HCT116 (cell line): ENCODE results near the gene INO80C. TPM values are rescaled to one million over a fixed set of nuclear protein-coding genes. Genes with fewer than 3 reads are reported as not detected.

ENCODE experiments used
- ATAC-seq: fragments of 200-7000 bp; cut with Tn5 transposase; 2 replicates; pipeline ENCODE4 v1.9.1; 2020; ENCODE audit warnings: mild to moderate bottlenecking, moderate library complexity
- BruUV-seq: library from RNA; stranded (reverse); fragments of 400-500 nt; replicated peaks from 2 replicates; lab custom pipeline; 2021; lab: Mats Ljungman, UMichigan
- CTCF ChIA-PET: fragments of 300-600 bp; sonication (Branson Sonifier 250); formaldehyde crosslinking; loops from one replicate; lab custom pipeline; 2021; ENCODE audit warnings: antibody characterized with exemption; lab: Charles Lee
- POLR2A ChIA-PET: fragments of 300-600, 350-600 bp; sonication (Branson Sonifier 250); formaldehyde crosslinking; loops from one replicate; lab custom pipeline; 2021; ENCODE audit warnings: antibody characterized with exemption; lab: Charles Lee
- RAD21 ChIA-PET, 2 experiments: fragments of 300-600 bp; sonication (Branson Sonifier 250); formaldehyde crosslinking; loops; one replicate each; lab custom pipeline; 2023; ENCODE audit warnings: low total read pairs in 2 of 2; ENCODE audit not compliant: uncharacterized antibody in 2 of 2, unreplicated experiment in 2 of 2, low non-redundant PET in 1 of 2; lab: Charles Lee
- DNase-seq: peaks from one replicate; pipeline ENCODE4 v3.0.0-alpha.2; 2010; ENCODE audit warnings: low read depth, low spot score
- H2AFZ ChIP-seq: fragments of 200-600 bp; shearing (Covaris generic), sonication (generic); 2 replicates; pipeline ENCODE4 v1.6.1; 2017; ENCODE audit warnings: low read depth, mixed run types, mixed read lengths, antibody characterized with exemption, low read length; ENCODE audit not compliant: poor library complexity, severe bottlenecking
- H3K27ac ChIP-seq: 2 replicates; pipeline ENCODE4 v1.5.1; 2012; ENCODE audit warnings: low read depth, low read length
- H3K27me3 ChIP-seq: fragments of 200-600 bp; sonication (generic); 2 replicates; pipeline ENCODE4 v1.6.1; 2016; ENCODE audit warnings: mixed run types, low read length, mixed read lengths; ENCODE audit not compliant: insufficient read depth
- H3K36me3 ChIP-seq, 2 experiments: fragments of 200-500 bp in 1 of 2; fragments of 200-600 bp in 1 of 2; sonication (Bioruptor generic) in 1 of 2; sonication (generic) in 1 of 2; 2 replicates each; pipeline versions ENCODE4 v1.5.1 to v1.6.1; 2014 to 2016; ENCODE audit warnings: low read length in 2 of 2, inconsistent platforms in 1 of 2, mixed read lengths in 1 of 2, mixed run types in 1 of 2; ENCODE audit not compliant: insufficient read depth in 2 of 2, control insufficient read depth in 1 of 2
- H3K4me1 ChIP-seq, 2 experiments: fragments of 200-600 bp in 1 of 2; sonication (generic) in 1 of 2; 2 replicates each; pipeline versions ENCODE4 v1.5.1 to v1.6.1; 2012 to 2017; ENCODE audit warnings: low read length in 2 of 2, inconsistent platforms in 1 of 2, mild to moderate bottlenecking in 1 of 2, mixed read lengths in 1 of 2, mixed run types in 1 of 2, moderate library complexity in 1 of 2; ENCODE audit not compliant: insufficient read depth in 2 of 2, control insufficient read depth in 1 of 2
- H3K4me2 ChIP-seq: fragments of 200-600 bp; sonication (generic); 2 replicates; pipeline ENCODE4 v1.6.1; 2017; ENCODE audit warnings: mixed run types, low read length, mixed read lengths
- H3K4me3 ChIP-seq, 2 experiments: fragments of 200-600 bp in 1 of 2; sonication (generic) in 1 of 2; replicated peaks in 1 of 2; 2 replicates each; pipeline ENCODE4 v1.5.1; 2011 to 2016; ENCODE audit warnings: low read length in 2 of 2, control low read depth in 1 of 2, low read depth in 1 of 2, mild to moderate bottlenecking in 1 of 2, mixed read lengths in 1 of 2, mixed run types in 1 of 2
- H3K79me2 ChIP-seq: fragments of 200-600 bp; sonication (generic); 2 replicates; pipeline ENCODE4 v1.6.1; 2017; ENCODE audit warnings: mild to moderate bottlenecking, mixed run types, low read length, moderate library complexity, mixed read lengths; ENCODE audit not compliant: insufficient read depth
- H3K9ac ChIP-seq: fragments of 200-600 bp; sonication (generic); 2 replicates; pipeline ENCODE4 v1.6.1; 2016; ENCODE audit warnings: low read length, mixed read lengths
- H3K9me2 ChIP-seq: fragments of 200-600 bp; sonication (generic), shearing (Covaris generic); 2 replicates; pipeline ENCODE4 v1.6.1; 2017; ENCODE audit warnings: mixed run types, mild to moderate bottlenecking, moderate library complexity; ENCODE audit not compliant: insufficient read depth
- H3K9me3 ChIP-seq, 2 experiments: fragments of 200-500 bp in 1 of 2; fragments of 200-600 bp in 1 of 2; sonication (Bioruptor generic) in 1 of 2; sonication (generic) in 1 of 2; 2 replicates each; pipeline ENCODE4 v1.6.1; 2014 to 2017; ENCODE audit warnings: low read length in 2 of 2, mixed read lengths in 2 of 2, inconsistent platforms in 1 of 2, low read depth in 1 of 2, mild to moderate bottlenecking in 1 of 2, mixed run types in 1 of 2, moderate library complexity in 1 of 2; ENCODE audit not compliant: control insufficient read depth in 1 of 2, insufficient read depth in 1 of 2
- H4K20me1 ChIP-seq: fragments of 200-600 bp; sonication (generic), shearing (Covaris generic); 2 replicates; pipeline ENCODE4 v1.6.1; 2017; ENCODE audit warnings: mixed run types, mild to moderate bottlenecking, moderate library complexity; ENCODE audit not compliant: insufficient read depth
- CBX3 ChIP-seq: IDR thresholded peaks from 2 replicates; pipeline ENCODE4 v1.6.1; 2012; ENCODE audit warnings: low read depth
- CEBPB ChIP-seq: IDR thresholded peaks from 2 replicates; pipeline ENCODE4 v1.6.1; 2012; ENCODE audit warnings: low read depth
- EGR1 ChIP-seq: IDR thresholded peaks from 2 replicates; pipeline ENCODE4 v1.6.1; 2012; ENCODE audit warnings: low read depth
- ELF1 ChIP-seq: IDR thresholded peaks from 2 replicates; pipeline ENCODE4 v1.6.1; 2012; ENCODE audit warnings: low read depth, borderline replicate concordance
- EZH2 ChIP-seq: fragments of 200-600 bp; sonication (generic); IDR thresholded peaks from 2 replicates; pipeline ENCODE4 v1.6.1; 2017; ENCODE audit warnings: antibody characterized with exemption, mixed run types
- FOSL1 ChIP-seq: IDR thresholded peaks from 2 replicates; pipeline ENCODE4 v1.6.1; 2012; ENCODE audit warnings: low read depth
- JUND ChIP-seq: IDR thresholded peaks from 2 replicates; pipeline ENCODE4 v1.6.1; 2012
- POLR2A ChIP-seq: IDR thresholded peaks from 2 replicates; pipeline ENCODE4 v1.7.0; 2011; ENCODE audit warnings: borderline replicate concordance; ENCODE audit not compliant: insufficient read depth, insufficient read length; ENCODE audit errors: extremely low read depth
- POLR2AphosphoS5 ChIP-seq: IDR thresholded peaks from 2 replicates; pipeline ENCODE4 v1.6.1; 2011; ENCODE audit warnings: mild to moderate bottlenecking, low read depth, low read length, moderate library complexity
- RAD21 ChIP-seq: IDR thresholded peaks from 2 replicates; pipeline ENCODE4 v1.6.1; 2012; ENCODE audit warnings: low read depth, mild to moderate bottlenecking
- SIN3A ChIP-seq: IDR thresholded peaks from 2 replicates; pipeline ENCODE4 v1.6.1; 2012; ENCODE audit warnings: low read depth
- SP1 ChIP-seq: IDR thresholded peaks from 2 replicates; pipeline ENCODE4 v1.6.1; 2012; ENCODE audit warnings: low read depth
- SRF ChIP-seq: IDR thresholded peaks from 2 replicates; pipeline ENCODE4 v1.6.1; 2012; ENCODE audit warnings: low read depth
- TCF7L2 ChIP-seq: IDR thresholded peaks from 2 replicates; pipeline ENCODE4 v1.7.0; 2011; ENCODE audit warnings: borderline replicate concordance, inconsistent platforms; ENCODE audit not compliant: insufficient read depth, insufficient read length; ENCODE audit errors: extremely low read depth
- ZFX ChIP-seq: fragments of 450-650 bp; IDR thresholded peaks from 2 replicates; pipeline ENCODE4 v1.6.1; 2017
- intact Hi-C: fragments of 100-400 bp; cut with micrococcal nuclease; formaldehyde crosslinking; loops from 2 replicates; pipeline ENCODE4 v1.10.0; 2022
- total RNA-seq: library from RNA; stranded (reverse); gene quantifications from one replicate; pipeline ENCODE4 v1.2.1, GENCODE V29; 2021; ENCODE audit not compliant: unreplicated experiment
- TF ChIP-seq, protein P1 (sequence below): IDR thresholded peaks from 2 replicates; pipeline ENCODE4 v1.6.1; 2012; ENCODE audit warnings: low read depth
- TF ChIP-seq, protein P2 (sequence below), 3 experiments: fragments of 200-600 bp in 1 of 3; sonication (generic) in 1 of 3; IDR thresholded peaks in 2 of 3; conservative IDR thresholded peaks in 1 of 3; 2 replicates each; pipeline ENCODE4 v1.5.1; 2012 to 2017; ENCODE audit warnings: low read depth in 2 of 3, low read length in 2 of 3, antibody characterized with exemption in 1 of 3, borderline replicate concordance in 1 of 3, control low read depth in 1 of 3, mild to moderate bottlenecking in 1 of 3, mixed read lengths in 1 of 3, mixed run types in 1 of 3, moderate library complexity in 1 of 3; ENCODE audit not compliant: insufficient read depth in 1 of 3
- TF ChIP-seq, protein P3 (sequence below): IDR thresholded peaks from 2 replicates; pipeline ENCODE4 v1.6.1; 2011; ENCODE audit warnings: mild to moderate bottlenecking, low read length, moderate library complexity; ENCODE audit not compliant: insufficient replicate concordance; ENCODE audit errors: extremely low read depth

INO80C gene
- total RNA-seq, 1 experiment from 2014 or later: 30.7 TPM

DNA sequence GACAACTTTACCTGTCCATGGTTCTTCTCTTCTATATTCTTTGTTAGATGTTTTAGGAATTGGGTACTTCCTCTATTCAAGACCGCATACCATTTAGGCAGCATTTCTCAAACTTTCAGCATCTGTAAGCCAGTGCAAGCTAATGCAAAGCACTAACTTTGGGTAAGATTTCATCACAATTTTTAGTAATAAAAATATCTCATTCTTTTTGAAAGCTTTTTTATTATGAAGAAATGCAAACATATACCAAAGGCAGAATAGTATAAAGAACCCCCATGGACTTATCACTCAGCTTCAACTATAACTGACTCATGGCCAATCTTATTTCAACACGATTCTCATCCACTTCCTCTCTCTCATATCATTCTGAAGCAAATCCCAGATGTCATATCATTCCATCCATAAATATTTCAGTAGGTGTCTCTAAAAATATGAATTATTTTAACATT is 32.9 kb downstream of the INO80C start:
- no peaks in the 10 kb centered on the region for H3K27me3 ChIP-seq
- no peaks in the 10 kb centered on the region for H3K9me3 ChIP-seq
- POLR2A ChIA-PET: no interaction called here
- no peak overlapping the region for H2AFZ ChIP-seq
- intact Hi-C loops: no loop called here
- H3K4me3 ChIP-seq: no peak overlapping the region
- no peak overlapping the region for H3K4me2 ChIP-seq
- H3K27ac ChIP-seq: no peak overlapping the region
- no peak for ATAC-seq
- CTCF ChIA-PET: no interaction called here
- H3K9ac ChIP-seq: no peak overlapping the region
- no peaks in the 10 kb centered on the region for H3K79me2 ChIP-seq
- H3K4me1 ChIP-seq: peaks cover 10 to 21% of the 10 kb centered on the region in 2 experiments; a peak in 3 of 4 replicates
- no TSS peak for BruUV-seq
- no peak for DNase-seq
- no peaks in the 10 kb centered on the region for H3K9me2 ChIP-seq
- H3K36me3 ChIP-seq: no peaks in the 10 kb centered on the region
- H4K20me1 ChIP-seq: no peaks in the 10 kb centered on the region
- TF ChIP-seq ZFX: no peak
- no peak for TF ChIP-seq FOSL1
- no peak for TF ChIP-seq POLR2A
- TF ChIP-seq, protein P1, sequence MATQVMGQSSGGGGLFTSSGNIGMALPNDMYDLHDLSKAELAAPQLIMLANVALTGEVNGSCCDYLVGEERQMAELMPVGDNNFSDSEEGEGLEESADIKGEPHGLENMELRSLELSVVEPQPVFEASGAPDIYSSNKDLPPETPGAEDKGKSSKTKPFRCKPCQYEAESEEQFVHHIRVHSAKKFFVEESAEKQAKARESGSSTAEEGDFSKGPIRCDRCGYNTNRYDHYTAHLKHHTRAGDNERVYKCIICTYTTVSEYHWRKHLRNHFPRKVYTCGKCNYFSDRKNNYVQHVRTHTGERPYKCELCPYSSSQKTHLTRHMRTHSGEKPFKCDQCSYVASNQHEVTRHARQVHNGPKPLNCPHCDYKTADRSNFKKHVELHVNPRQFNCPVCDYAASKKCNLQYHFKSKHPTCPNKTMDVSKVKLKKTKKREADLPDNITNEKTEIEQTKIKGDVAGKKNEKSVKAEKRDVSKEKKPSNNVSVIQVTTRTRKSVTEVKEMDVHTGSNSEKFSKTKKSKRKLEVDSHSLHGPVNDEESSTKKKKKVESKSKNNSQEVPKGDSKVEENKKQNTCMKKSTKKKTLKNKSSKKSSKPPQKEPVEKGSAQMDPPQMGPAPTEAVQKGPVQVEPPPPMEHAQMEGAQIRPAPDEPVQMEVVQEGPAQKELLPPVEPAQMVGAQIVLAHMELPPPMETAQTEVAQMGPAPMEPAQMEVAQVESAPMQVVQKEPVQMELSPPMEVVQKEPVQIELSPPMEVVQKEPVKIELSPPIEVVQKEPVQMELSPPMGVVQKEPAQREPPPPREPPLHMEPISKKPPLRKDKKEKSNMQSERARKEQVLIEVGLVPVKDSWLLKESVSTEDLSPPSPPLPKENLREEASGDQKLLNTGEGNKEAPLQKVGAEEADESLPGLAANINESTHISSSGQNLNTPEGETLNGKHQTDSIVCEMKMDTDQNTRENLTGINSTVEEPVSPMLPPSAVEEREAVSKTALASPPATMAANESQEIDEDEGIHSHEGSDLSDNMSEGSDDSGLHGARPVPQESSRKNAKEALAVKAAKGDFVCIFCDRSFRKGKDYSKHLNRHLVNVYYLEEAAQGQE: no peak
- no peak for TF ChIP-seq CEBPB
- no peak for TF ChIP-seq CBX3
- TF ChIP-seq, protein P2, sequence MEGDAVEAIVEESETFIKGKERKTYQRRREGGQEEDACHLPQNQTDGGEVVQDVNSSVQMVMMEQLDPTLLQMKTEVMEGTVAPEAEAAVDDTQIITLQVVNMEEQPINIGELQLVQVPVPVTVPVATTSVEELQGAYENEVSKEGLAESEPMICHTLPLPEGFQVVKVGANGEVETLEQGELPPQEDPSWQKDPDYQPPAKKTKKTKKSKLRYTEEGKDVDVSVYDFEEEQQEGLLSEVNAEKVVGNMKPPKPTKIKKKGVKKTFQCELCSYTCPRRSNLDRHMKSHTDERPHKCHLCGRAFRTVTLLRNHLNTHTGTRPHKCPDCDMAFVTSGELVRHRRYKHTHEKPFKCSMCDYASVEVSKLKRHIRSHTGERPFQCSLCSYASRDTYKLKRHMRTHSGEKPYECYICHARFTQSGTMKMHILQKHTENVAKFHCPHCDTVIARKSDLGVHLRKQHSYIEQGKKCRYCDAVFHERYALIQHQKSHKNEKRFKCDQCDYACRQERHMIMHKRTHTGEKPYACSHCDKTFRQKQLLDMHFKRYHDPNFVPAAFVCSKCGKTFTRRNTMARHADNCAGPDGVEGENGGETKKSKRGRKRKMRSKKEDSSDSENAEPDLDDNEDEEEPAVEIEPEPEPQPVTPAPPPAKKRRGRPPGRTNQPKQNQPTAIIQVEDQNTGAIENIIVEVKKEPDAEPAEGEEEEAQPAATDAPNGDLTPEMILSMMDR (IDR thresholded peaks at IDR 0.05 in 2 of 3, conservative IDR thresholded peaks at IDR 0.05 in 1 of 3; ENCODE audit: borderline replicate concordance in 1 of 3, insufficient read depth in 1 of 3, low read depth in 2 of 3, low read length in 2 of 3): no peak
- no peak for TF ChIP-seq EZH2
- TF ChIP-seq SRF: no peak
- no peak for TF ChIP-seq POLR2AphosphoS5
- TF ChIP-seq, protein P3, sequence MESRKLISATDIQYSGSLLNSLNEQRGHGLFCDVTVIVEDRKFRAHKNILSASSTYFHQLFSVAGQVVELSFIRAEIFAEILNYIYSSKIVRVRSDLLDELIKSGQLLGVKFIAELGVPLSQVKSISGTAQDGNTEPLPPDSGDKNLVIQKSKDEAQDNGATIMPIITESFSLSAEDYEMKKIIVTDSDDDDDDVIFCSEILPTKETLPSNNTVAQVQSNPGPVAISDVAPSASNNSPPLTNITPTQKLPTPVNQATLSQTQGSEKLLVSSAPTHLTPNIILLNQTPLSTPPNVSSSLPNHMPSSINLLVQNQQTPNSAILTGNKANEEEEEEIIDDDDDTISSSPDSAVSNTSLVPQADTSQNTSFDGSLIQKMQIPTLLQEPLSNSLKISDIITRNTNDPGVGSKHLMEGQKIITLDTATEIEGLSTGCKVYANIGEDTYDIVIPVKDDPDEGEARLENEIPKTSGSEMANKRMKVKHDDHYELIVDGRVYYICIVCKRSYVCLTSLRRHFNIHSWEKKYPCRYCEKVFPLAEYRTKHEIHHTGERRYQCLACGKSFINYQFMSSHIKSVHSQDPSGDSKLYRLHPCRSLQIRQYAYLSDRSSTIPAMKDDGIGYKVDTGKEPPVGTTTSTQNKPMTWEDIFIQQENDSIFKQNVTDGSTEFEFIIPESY: no peak
- TF ChIP-seq ELF1: no peak
- TF ChIP-seq SP1: no peak
- TF ChIP-seq RAD21: no peak
- TF ChIP-seq SIN3A: no peak
- TF ChIP-seq JUND: no peak
- TF ChIP-seq TCF7L2: no peak
- no peak for TF ChIP-seq EGR1
- RAD21 ChIA-PET: no interaction called here
